ENCODE data around the gene ASB10.

The ASB10 gene

GRCh38 chr7:151187409-151188251, 580 bp upstream of the ASB10 start:
- DNase-seq: no peak

- no peak for DNase-seq
Measured at GRCh38 chr7:151185762-151186639, 1.0 kb downstream of the ASB10 start.

DNA sequence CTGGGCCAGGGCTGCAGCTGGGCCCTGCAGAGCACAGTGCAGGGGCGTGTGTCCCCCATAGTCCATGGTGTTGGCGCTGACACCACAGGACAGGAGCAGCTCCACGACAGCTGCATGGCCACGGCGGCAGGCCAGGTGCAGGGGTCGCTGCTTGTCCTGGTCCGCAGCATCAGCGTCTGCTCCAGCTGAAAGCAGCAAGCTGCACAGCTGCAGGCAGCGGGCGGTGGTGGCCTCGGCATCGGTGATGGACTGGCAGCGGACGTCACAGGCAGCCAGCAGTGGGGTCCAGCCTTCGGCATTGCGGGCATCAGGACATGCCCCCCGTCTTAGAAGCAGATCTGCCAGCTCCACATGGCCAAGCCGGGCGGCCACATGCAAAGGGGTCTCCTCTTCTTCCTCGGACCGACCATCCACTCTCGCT, 6.0 kb downstream of the ASB10 start:
- no peak for DNase-seq

- DNase-seq: no peak
Measured at GRCh38 chr7:151179946-151180345, 7.1 kb downstream of the ASB10 start.

- no peak for DNase-seq
Measured at GRCh38 chr7:151179287-151179860, 7.7 kb downstream of the ASB10 start.

DNA sequence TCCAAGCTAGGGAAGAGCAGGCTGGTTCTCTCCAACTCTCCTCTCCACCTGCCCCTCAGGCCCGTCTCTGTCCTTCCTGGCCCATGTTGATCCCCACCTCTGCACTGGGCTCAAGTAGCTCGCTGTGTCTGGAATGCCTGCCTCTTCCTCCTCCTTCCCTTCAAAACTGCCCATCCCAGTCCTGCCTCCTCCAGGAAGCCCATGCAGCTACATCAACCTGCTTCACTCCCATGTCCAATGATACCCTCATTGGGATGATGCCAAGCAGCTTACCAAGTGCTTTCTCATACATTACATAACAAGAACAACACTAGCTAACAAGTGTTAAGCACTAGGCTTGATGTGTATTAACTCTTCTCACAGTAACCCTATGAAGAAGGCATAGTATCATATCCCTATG, 8.2 kb downstream of the ASB10 start:
- no peak for DNase-seq

DNA sequence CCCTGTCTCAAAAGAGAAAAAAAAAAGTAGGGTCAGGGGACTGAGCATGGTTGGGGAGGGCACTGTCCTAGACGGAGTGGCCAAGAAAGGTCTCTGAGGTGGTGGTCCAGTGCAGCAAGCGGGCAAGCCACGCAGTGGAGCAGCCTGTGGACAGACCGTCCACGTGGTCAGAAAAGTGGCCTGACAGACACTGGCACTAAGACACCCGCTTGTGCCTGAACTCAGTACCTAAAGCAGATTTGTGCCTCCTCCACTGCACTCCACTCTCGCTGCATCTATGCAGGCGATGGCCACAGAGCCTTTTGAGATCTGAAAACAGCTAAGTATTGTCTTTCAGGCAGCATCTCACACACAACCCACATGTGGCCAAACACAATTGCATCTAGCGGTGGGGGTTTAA, 8.8 kb downstream of the ASB10 start:
- no peak for DNase-seq

DNA sequence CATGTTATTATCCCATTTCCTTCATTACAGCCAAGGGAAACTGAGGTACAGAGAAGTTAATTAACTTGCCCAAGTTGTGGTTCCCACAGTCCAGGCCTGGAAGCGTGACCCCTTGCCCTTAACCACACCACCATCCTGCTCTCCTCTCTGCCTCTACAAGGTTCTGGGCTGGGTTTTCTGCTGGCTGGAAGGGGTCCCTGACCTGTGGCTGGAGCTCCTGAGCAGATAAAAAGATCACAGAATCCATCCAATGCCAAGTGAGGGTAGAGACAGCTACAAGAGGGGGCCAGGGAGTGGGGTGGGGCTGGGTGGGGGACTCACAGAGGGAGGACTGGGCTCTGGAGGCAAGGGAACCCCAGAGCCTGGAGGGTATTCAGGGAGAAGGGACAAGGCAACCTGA, 9.7 kb downstream of the ASB10 start:
- no peak for DNase-seq

DNA sequence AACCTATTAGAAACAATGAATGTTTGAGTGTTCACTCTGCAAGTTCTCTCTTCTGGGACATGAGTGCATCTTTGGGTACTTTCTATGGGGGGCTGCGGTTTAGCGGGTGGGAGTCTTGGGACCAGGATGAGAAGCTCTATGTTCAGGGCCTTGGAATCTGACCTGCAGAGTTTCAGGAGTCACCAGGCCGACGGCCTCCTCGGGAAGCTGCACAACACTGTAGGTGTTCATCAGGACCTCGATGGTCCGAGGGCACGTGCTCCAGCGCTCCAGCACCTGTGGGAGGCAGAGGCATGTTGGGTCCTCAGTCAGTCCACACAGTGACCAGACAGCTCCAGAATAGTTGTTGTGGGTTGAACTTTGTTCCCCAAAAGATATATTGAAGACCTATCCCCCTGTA, 10.6 kb downstream of the ASB10 start:
- DNase-seq: no peak

DNA sequence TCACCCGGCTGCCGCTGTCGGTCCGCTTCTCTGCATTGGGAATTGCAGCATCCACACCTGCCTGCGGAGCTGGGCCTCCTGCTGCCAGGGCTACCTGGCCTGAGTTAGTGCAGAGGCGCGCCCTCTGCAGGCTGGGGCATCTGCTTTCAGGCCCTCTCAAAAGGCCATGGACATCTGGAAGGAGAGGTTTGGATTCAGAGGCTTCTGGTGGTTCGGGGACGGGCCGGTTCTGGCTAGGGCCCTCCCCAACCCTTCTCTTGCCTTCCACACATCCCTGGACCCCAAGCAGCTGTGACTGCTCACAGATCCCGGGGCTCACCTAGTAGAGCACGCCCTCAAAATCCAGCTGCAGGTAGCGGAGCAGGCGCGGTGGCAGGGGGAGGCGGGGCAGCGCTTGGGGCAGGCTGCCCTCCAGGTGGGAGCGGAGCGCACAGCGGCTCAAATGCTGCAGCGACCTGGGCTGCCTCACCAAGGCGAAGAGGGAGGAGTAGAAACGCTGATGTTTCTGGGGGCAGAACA, 11.2 kb downstream of the ASB10 start:
- DNase-seq: no peak

DNA sequence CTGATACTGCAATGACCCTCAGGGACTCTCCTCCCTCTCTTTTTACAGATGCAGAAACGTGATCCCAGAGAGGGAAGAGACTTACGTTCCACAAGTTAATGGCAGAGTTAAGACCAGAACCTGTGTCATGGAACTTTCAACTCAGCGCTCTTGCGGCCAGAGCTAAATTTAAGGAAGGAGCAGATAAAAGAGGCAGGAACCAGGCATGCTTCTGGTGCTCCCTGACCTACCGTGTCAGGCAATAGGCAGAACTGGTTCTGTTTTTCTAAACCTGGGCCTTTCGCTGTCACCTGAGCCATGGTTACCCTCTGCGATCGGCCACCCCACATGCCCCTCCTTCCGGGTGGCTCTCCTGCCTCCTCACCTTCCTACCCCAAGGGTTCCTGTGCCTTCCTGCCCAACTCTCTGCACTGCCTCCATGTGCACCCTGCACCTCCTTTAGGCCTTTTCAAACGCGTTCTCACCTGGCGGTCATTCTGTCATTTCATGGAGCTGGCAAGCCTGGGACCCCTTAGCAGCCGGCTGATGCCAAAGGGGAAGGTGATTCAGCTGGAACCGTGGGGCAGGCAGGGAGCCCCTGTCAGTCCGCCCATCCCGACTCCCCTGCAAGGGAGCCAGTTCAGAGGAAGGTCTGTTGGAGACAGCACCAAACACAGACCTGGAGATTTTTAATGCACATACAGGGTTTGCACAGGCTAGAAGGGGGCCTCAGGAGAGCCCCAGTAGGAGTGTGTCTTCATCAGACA, 11.8 kb downstream of the ASB10 start:
- no peak for DNase-seq

DNA sequence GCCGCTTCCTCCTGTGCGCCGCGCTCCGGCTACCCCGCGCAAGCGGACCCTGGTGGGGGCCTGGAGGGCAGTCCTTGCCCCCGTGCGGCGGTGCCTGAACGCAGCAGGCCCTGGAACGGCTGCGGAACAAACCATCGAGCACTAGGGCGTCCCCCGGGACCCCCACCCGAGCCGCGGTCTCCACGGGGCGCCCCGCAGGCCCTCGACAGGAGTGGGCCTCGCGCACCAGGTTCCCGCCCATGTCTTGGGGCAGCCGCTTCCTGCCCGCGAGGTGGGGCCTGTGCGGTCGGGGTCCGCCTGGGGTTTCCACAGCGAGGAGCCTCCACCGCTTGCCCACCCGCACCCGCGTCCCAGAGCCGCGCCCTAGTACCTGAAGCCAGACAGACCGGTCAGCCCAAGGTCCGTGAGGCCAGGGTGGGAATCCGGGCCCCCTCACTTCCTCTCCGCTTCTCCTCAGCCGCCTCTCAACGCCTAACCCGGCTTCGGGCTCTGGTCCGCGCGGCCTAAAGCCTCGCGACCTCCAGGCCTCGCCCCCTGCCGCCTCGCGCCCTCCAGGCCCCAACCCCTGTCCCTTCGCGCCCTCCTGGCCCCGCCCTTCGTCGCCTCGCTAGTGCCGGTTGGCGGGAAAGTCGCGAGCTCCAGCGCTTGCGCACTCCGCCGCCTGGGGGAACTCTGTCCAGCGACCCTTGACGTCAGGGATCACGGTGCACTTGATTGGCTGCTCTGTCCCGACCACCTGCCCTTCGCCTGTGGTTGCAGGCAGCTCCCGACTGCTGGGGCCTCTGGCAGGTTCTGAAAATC, 12.6 kb downstream of the ASB10 start:
- peak in 3 of 5 experiments; percentile 15 to 39 (median 22) for DNase-seq

GRCh38 chr7:151173386-151174245, 13.4 kb downstream of the ASB10 start:
- DNase-seq: no peak

- peak; percentile 61 to 79 (median 72) for DNase-seq
Measured at GRCh38 chr7:151172273-151173141, 14.5 kb downstream of the ASB10 start.

GRCh38 chr7:151168787-151169162, 18.3 kb downstream of the ASB10 start:
- DNase-seq: no peak

DNA sequence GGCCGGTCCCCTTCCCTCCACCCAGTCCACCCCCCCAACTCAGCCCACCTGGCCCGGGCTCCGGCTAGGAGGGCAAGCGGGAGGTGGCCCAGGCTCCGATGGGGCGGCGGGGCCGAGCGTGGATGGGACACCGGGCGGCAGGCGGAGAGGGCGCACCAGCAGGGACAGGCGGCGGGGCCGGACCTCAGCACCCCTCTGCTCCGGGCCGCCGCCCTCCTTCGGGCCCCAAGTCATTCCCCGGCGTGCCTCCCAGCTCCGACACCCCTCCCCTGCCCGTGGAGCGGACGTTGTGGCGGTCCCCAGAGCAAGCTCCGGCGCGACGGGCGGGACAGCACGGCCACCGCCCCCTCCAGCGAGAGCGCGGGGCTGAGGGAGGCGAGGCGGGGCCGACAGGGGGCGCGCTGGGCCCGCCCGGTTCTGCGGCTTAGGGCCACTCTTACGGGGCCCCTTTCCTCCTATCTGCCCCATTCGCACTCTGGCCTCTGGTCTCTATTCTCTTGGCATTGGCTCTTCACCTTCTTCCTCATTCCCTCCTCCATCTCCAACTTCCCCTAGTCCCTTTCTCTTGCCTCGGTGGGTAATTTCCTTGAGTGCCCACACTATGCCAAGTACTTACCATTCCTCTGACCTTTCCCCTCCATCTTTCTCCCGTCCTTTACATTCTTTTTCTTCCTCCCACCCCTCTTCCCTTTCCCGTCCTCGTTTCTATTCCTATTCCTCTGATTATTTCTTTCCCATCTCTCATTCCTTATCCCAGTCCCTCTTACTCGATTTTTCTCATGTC, 18.9 kb downstream of the ASB10 start:
- peak; percentile 40 to 56 (median 46) for DNase-seq

- peak in 1 of 5 experiments; percentile 7 for DNase-seq
Measured at GRCh38 chr7:151167197-151167961, 19.7 kb downstream of the ASB10 start, which contains the start of gene GBX1. TSS of gene GBX1 (minus strand) at chr7:151167694. CDS start at chr7:151167548, 146 bp downstream.
